Mammary epithelial cell (primary cell): ENCODE measurements around the gene MORN1.

ENCODE experiments used
- CTCF ChIP-seq, 2 donors: IDR thresholded peaks in 1 of 2; conservative IDR thresholded peaks in 1 of 2; 2 replicates each; pipeline ENCODE4 v1.5.1; 2011 to 2012; ENCODE audit warnings: inconsistent platforms in 2 of 2, low read length in 2 of 2, mild to moderate bottlenecking in 2 of 2, control low read depth in 1 of 2, low read depth in 1 of 2; ENCODE audit not compliant: insufficient read depth in 1 of 2; ENCODE audit errors: extremely low read depth in 1 of 2
- EZH2 ChIP-seq: IDR thresholded peaks from 2 replicates; pipeline ENCODE4 v1.6.1; 2012; ENCODE audit warnings: low read length, inconsistent platforms, borderline replicate concordance

- no peak for TF ChIP-seq EZH2
- TF ChIP-seq CTCF (conservative IDR thresholded peaks at IDR 0.05 in 1 of 2, IDR thresholded peaks at IDR 0.05 in 1 of 2; ENCODE audit: extremely low read depth in 1 of 2, insufficient read depth in 1 of 2, low read depth in 1 of 2, low read length in 2 of 2) = no peak
Observed at GRCh38 chr1:2350911-2351655, 40.3 kb downstream of the MORN1 start.
